WTC11 (cell line): Measurements from ENCODE around the gene LRRC8D. TPM values are rescaled to one million over a fixed set of nuclear protein-coding genes. Genes with fewer than 3 reads are reported as not detected.

Source experiments
- ATAC-seq: fragments of 200-7000 bp; cut with Tn5 transposase; 2 replicates; pipeline ENCODE4 v1.10.0; 2021; ENCODE audit warnings: mild to moderate bottlenecking, moderate library complexity
- CTCF ChIA-PET: fragments of 300-600 bp; sonication (Branson Sonifier 250); formaldehyde crosslinking; loops from one replicate; lab custom pipeline; 2021; ENCODE audit warnings: antibody characterized with exemption; lab: Charles Lee
- POLR2A ChIA-PET: fragments of 350-600 bp; sonication (Branson Sonifier 250); formaldehyde crosslinking; loops from one replicate; lab custom pipeline; 2021; ENCODE audit warnings: antibody characterized with exemption; lab: Charles Lee
- DNase-seq: peaks from one replicate; pipeline ENCODE4 v3.0.0; 2021; ENCODE audit warnings: low spot score
- H3K27ac Mint-ChIP-seq: 2 replicates; pipeline ENCODE4 v1.8.0; 2021; ENCODE audit warnings: mixed read lengths
- H3K27me3 Mint-ChIP-seq: 2 replicates; pipeline ENCODE4 v1.8.0; 2021; ENCODE audit warnings: low read depth, mild to moderate bottlenecking, moderate library complexity, mixed read lengths
- H3K36me3 Mint-ChIP-seq: 2 replicates; pipeline ENCODE4 v1.8.0; 2021; ENCODE audit warnings: mixed read lengths
- H3K4me1 Mint-ChIP-seq: 2 replicates; pipeline ENCODE4 v1.8.0; 2022; ENCODE audit warnings: mixed read lengths
- H3K4me3 Mint-ChIP-seq: 2 replicates; pipeline ENCODE4 v1.8.0; 2021; ENCODE audit warnings: mild to moderate bottlenecking, moderate library complexity, mixed read lengths
- H3K9me3 Mint-ChIP-seq: 2 replicates; pipeline ENCODE4 v1.8.0; 2021; ENCODE audit warnings: mixed read lengths
- ARID4B ChIP-seq: sonication (generic); formaldehyde crosslinking; IDR thresholded peaks from 2 replicates; pipeline ENCODE4 v1.8.0; 2023; ENCODE audit warnings: missing genetic modification reagents, mild to moderate bottlenecking, borderline replicate concordance
- ATF1 ChIP-seq: sonication (generic); formaldehyde crosslinking; IDR thresholded peaks from 2 replicates; pipeline ENCODE4 v1.8.1; 2023; ENCODE audit warnings: mild to moderate bottlenecking, moderate library complexity, missing genetic modification reagents
- ATF6 ChIP-seq: sonication (generic); formaldehyde crosslinking; IDR thresholded peaks from 2 replicates; pipeline ENCODE4 v1.8.1; 2023; ENCODE audit warnings: mild to moderate bottlenecking, missing genetic modification reagents
- E2F1 ChIP-seq: sonication (generic); formaldehyde crosslinking; IDR thresholded peaks from 2 replicates; pipeline ENCODE4 v1.8.0; 2022; ENCODE audit warnings: mild to moderate bottlenecking, missing genetic modification reagents
- ETV6 ChIP-seq: sonication (generic); formaldehyde crosslinking; IDR thresholded peaks from 2 replicates; pipeline ENCODE4 v1.8.1; 2022; ENCODE audit warnings: mild to moderate bottlenecking, missing genetic modification reagents
- FOXK1 ChIP-seq: sonication (generic); formaldehyde crosslinking; IDR thresholded peaks from 2 replicates; pipeline ENCODE4 v1.8.0; 2022; ENCODE audit warnings: mild to moderate bottlenecking, moderate library complexity, missing genetic modification reagents
- HMGXB4 ChIP-seq: sonication (generic); formaldehyde crosslinking; IDR thresholded peaks from 2 replicates; pipeline ENCODE4 v1.8.1; 2023; ENCODE audit warnings: mild to moderate bottlenecking, moderate library complexity, missing genetic modification reagents
- NFYB ChIP-seq: sonication (generic); formaldehyde crosslinking; conservative IDR thresholded peaks from 2 replicates; pipeline ENCODE4 v1.8.0; 2022; ENCODE audit warnings: low read depth, missing genetic modification reagents
- NR2C2 ChIP-seq: sonication (generic); formaldehyde crosslinking; IDR thresholded peaks from 2 replicates; pipeline ENCODE4 v1.8.0; 2022; ENCODE audit warnings: mild to moderate bottlenecking, missing genetic modification reagents
- NR3C1 ChIP-seq: sonication (generic); formaldehyde crosslinking; conservative IDR thresholded peaks from 2 replicates; pipeline ENCODE4 v1.8.1; 2023; ENCODE audit warnings: low read depth, mild to moderate bottlenecking, missing genetic modification reagents
- OVOL2 ChIP-seq: fragments of 250-450 bp; sonication (Bioruptor Pico); IDR thresholded peaks from 2 replicates; pipeline ENCODE4 v1.9.0; 2021; ENCODE audit warnings: mild to moderate bottlenecking, borderline replicate concordance
- PREB ChIP-seq: sonication (generic); formaldehyde crosslinking; IDR thresholded peaks from 2 replicates; pipeline ENCODE4 v1.8.1; 2022; ENCODE audit warnings: mild to moderate bottlenecking, missing genetic modification reagents, moderate library complexity, borderline replicate concordance
- SMAD3 ChIP-seq: sonication (generic); formaldehyde crosslinking; IDR thresholded peaks from 2 replicates; pipeline ENCODE4 v1.8.0; 2022; ENCODE audit warnings: missing genetic modification reagents, mild to moderate bottlenecking, borderline replicate concordance
- TCF7 ChIP-seq: sonication (generic); formaldehyde crosslinking; IDR thresholded peaks from 2 replicates; pipeline ENCODE4 v1.8.0; 2022; ENCODE audit warnings: mild to moderate bottlenecking, low read depth, missing genetic modification reagents, moderate library complexity
- ZBTB21 ChIP-seq: sonication (generic); formaldehyde crosslinking; IDR thresholded peaks from 2 replicates; pipeline ENCODE4 v1.8.1; 2023; ENCODE audit warnings: mild to moderate bottlenecking, missing genetic modification reagents, borderline replicate concordance
- ZNF396 ChIP-seq: fragments of 250-450 bp; sonication (Bioruptor Pico); IDR thresholded peaks from 2 replicates; pipeline ENCODE4 v1.8.0; 2021; ENCODE audit warnings: mild to moderate bottlenecking, moderate library complexity, borderline replicate concordance
- ZNF423 ChIP-seq: fragments of 250-450 bp; sonication (Bioruptor Pico); IDR thresholded peaks from 2 replicates; pipeline ENCODE4 v2.1.2; 2022; ENCODE audit warnings: mild to moderate bottlenecking, moderate library complexity
- ZNF512 ChIP-seq: sonication (generic); formaldehyde crosslinking; IDR thresholded peaks from 2 replicates; pipeline ENCODE4 v1.8.1; 2022; ENCODE audit warnings: missing genetic modification reagents, borderline replicate concordance
- total RNA-seq: library from RNA; stranded (reverse); gene quantifications from 3 replicates; pipeline ENCODE4 v1.2.3, GENCODE V29; 2021

LRRC8D gene
- total RNA-seq, 1 experiment from 2014 or later = 42.6 TPM

- no peak for DNase-seq
- POLR2A ChIA-PET = no interaction called here
- no peak for ATAC-seq
- Mint-ChIP-seq H3K4me3 (no peak overlapping the region), H3K9me3 (no peaks in the 10 kb centered on the region), H3K36me3 (no peaks in the 10 kb centered on the region), H3K27me3 (no peaks in the 10 kb centered on the region), H3K27ac (peak overlapping the region; percentile 48; the same call in 1 of the 2 replicates), H3K4me1 (peaks cover 49% of the 10 kb centered on the region)
- CTCF ChIA-PET = no interaction called here
- TF ChIP-seq FOXK1 (CRISPR knock-in tag) (no peak), E2F1 (CRISPR knock-in tag) (no peak), NR3C1 (CRISPR knock-in tag) (no peak), PREB (CRISPR knock-in tag) (no peak), ZNF423 (CRISPR knock-in tag) (no peak), ZNF396 (CRISPR knock-in tag) (no peak)
These were observed 67.9 kb downstream of the LRRC8D start for GRCh38 chr1:89888480-89889322.

- H3K27ac Mint-ChIP-seq = 0 out of 2 replicates have a peak overlapping the region, but pooled peaks have one; percentile 48
- ChIA-PET CTCF (no interaction called here), POLR2A (no interaction called here)
- H3K9me3 Mint-ChIP-seq = no peaks in the 10 kb centered on the region
- H3K27me3 Mint-ChIP-seq = no peaks in the 10 kb centered on the region
- no peak for ATAC-seq
- no peak overlapping the region for H3K4me3 Mint-ChIP-seq
- peaks cover 49% of the 10 kb centered on the region for H3K4me1 Mint-ChIP-seq
- DNase-seq = no peak
- TF ChIP-seq ETV6 = no peak
- H3K36me3 Mint-ChIP-seq = no peaks in the 10 kb centered on the region
These were observed 68.4 kb downstream of the LRRC8D start for GRCh38 chr1:89889323-89889615.

GRCh38 chr1:89890085-89890752 is 69.4 kb downstream of the LRRC8D start:
- POLR2A ChIA-PET = no interaction called here
- Mint-ChIP-seq H3K9me3 (no peaks in the 10 kb centered on the region), H3K27ac (peak overlapping the region; percentile 47), H3K4me1 (peaks cover 43% of the 10 kb centered on the region), H3K4me3 (no peak overlapping the region), H3K36me3 (no peaks in the 10 kb centered on the region), H3K27me3 (no peaks in the 10 kb centered on the region)
- CTCF ChIA-PET = interaction anchor here (0.8 kb wide), 1 partner anchor 14 kb away, joined by 3 read pairs; no protein-coding TSS in a partner anchor
- no peak for ATAC-seq
- no peak for DNase-seq
- no peak for TF ChIP-seq OVOL2 (CRISPR knock-in tag)
- no peak for TF ChIP-seq ARID4B (CRISPR knock-in tag)
- no peak for TF ChIP-seq HMGXB4 (CRISPR knock-in tag)
- TF ChIP-seq ATF6 (CRISPR knock-in tag) = no peak
- TF ChIP-seq ZBTB21 (CRISPR knock-in tag) = no peak
- TF ChIP-seq NFYB (CRISPR knock-in tag) = no peak
- no peak for TF ChIP-seq ZNF512 (CRISPR knock-in tag)
- TF ChIP-seq TCF7 (CRISPR knock-in tag) = no peak
- TF ChIP-seq ATF1 (CRISPR knock-in tag) = no peak
- TF ChIP-seq FOXK1 (CRISPR knock-in tag) = no peak
- TF ChIP-seq NR2C2 (CRISPR knock-in tag) = no peak
- no peak for TF ChIP-seq SMAD3 (CRISPR knock-in tag)
